Measurements from ENCODE around the gene KCNIP4.

GRCh38 chr4:21864686-21865085 is 83.9 kb downstream of the KCNIP4 start:
- TF ChIP-seq POLR2A (IDR thresholded peaks at IDR 0.05) = no peak
- no peak for TF ChIP-seq CTCF (IDR thresholded peaks at IDR 0.05)
- no peak for TF ChIP-seq POLR2AphosphoS5 (IDR thresholded peaks at IDR 0.05)
- no peak for TF ChIP-seq EP300 (IDR thresholded peaks at IDR 0.05; ENCODE audit: low read depth)

Measured in transverse colon (tissue), 4 donors.